Stimulated activated CD4-positive, alpha-beta T cell treated with anti-CD3 and anti-CD28 coated beads, TNF-alpha, amount 100 ng/mL, for 24 hours (primary cell): ENCODE data around the gene SHQ1.

Experiments used
- DNase-seq, 3 experiments: peaks; one replicate each; pipeline ENCODE4 v3.0.0-alpha.2; 2020; ENCODE audit warnings: low read depth in 3 of 3

The SHQ1 gene

DNA sequence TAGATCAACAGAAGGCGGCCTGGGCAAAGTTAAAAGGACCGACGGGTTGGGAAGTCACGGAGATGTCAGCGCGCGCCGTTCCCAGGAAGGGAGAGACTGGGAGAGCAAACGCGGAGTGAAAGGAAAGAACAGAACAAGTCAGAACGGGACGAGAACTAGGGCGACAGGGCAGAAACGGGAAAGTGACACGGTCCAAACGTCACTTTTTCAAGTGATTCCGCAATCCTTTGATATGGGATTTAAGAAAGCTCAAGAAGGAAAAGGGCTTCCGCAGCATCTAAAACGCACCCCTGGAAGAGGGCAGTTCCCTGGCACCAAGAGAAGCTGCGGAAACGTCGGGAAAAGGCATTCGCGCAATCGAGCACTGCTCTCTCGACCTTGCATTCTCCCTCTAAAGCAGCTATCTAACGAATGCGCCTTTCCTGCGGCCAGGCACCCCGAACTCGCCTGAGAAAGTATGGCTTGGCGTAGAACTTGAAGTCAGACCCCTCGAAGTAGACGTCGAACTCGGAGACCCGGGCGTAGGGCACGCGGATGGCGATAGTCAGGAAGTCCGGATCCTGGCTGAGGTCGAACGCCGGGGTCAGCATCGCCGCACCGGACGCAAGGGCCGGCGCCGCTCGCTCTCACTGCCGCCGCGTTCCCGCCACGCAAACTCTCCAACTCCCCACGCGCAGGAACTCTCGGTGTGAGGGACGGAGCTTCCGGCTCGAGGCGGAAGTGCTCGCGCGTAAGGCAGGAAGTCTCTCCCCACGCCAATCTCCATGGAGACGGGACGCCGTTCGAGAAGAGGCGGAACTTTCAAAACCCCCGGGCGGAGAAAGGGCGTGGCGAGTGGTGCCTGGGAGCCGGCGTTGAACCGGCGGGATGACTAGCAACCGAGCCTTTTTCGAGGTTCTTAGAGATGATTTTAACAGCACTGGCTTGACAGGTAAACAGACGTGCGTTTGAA lies at the start of gene SHQ1:
TSS of gene SHQ1 (minus strand) at position 695 of the 952 bp plus-strand sequence. CDS start at position 590, 105 bp downstream.
- peak; percentile 91 to 96 (median 95) for DNase-seq

DNA sequence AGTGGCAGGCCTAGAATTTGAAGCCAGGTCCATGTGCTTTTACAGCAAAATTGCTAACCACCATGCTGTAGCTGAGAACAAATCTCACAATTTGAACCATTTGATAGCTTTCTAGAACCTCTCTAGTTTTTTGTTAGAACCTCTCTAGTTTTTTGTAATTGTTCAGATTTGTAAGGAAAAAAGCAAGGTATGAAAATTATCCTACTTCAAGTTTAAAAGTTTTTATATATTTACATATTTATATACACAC lies 49.4 kb upstream of the SHQ1 start:
- no peak for DNase-seq

DNA sequence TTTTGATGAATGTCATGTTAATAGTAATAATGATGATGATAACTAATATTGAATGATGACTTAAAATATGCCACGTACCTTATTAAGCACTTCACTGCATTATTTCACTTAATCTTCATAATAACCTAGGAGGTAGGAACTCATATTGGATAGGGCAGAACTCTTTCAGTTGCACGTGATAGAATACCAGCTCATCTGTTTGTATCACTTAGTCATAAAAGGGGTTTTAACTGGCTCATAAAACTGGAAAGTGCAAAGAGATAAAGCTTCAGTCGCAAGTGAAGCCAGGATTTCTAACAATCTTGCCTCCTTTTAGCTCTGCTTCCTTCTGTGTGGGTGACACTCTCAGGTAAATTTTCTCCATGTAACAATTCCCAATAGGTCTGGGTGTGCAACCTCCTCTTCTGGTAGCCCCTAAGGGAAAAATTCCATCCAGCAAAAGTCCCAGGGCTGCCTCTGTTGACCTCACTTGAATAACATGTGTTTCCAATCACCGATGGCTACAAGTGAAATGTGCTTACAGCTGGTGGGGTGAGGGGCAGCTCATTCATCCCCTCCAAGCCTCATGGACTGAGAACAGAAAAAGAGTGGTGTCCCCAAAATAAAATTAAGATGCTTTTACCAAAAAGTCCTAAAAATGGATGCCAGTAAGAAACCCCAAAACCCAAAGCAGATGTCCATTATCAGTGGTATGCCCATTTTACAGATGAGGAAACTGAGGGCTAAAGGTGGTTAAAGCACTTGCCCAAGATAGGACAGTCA lies 48.9 kb upstream of the SHQ1 start:
- no peak for DNase-seq

DNA sequence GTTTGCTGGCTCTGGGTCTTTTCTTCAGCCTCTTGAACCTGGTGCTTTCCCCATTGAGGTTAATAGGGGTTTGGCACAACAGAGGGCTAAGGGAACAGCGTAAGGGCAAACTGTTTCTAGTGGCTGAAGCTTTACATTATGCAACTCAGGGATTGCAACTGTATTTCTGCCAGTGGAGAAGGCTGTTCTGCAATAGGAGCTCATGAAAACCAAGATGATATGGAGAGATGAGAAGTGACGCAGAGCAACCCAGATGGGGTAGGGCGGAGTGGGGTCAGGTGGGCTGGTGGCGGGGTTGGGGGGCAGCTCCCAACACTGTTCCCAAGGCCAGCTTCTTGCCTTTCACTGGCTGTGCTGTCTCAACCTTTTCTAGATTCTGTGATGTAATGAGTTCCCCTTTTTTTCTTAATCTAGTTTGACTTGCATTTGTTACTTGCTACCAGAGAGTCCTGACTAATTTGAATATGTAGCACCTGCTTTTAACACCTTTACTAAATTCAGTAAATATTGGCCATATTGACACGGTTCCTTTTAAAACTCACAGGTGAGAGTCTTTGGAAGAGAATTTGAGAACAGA lies 46.8 kb upstream of the SHQ1 start:
- DNase-seq, result no peak

DNA sequence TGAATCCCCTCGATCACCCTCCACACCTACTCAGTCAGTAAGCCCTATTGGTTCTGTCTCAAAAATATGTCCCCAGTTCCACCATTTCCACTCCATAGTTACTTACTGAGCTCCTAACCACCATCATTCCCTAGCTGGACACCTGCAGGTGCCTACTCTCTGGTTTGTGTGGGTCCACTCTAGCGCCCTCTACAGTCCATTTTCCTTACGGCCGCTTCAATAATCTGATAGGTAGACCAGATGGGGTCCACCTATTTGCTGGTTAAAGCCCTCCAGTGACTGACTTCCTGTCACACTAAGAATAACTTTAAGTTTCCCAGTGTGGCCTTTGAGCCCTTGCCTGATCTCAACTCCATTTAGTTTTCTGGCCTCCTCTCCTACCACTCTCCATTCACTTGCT lies 44.6 kb upstream of the SHQ1 start:
- DNase-seq, result no peak

DNA sequence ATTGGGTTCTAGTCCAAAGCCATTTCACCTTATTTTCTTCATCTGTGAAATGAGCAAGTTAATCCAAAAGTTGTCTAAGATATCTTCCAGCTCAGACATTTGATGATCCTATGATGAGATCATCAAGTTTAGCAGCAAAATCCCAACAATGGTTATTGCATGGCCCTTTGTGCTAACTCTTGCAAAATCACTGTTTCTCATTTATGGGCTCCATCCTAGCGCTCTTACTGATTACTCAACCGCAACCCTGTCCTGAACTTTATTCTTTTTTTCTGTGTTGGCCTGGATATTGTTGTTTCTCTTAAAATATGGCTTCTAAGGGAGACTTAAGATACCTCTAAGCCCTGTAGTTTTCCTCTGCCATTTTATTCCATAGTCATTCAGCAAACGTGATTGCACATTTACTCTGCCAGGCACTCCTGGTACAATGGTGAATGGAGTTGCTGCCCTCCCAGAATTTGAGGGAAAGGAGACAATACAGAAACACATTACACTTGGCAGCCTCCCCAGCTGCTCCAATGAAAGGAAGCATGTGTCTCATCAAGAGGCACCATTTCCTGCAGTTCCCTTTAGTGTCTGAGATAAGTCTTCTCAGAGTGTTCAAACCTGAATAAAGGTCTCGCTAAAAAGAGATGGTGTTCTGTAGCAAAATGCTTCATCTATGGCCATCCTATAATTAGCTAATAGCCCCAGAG lies 44.0 kb upstream of the SHQ1 start:
- no peak for DNase-seq

DNA sequence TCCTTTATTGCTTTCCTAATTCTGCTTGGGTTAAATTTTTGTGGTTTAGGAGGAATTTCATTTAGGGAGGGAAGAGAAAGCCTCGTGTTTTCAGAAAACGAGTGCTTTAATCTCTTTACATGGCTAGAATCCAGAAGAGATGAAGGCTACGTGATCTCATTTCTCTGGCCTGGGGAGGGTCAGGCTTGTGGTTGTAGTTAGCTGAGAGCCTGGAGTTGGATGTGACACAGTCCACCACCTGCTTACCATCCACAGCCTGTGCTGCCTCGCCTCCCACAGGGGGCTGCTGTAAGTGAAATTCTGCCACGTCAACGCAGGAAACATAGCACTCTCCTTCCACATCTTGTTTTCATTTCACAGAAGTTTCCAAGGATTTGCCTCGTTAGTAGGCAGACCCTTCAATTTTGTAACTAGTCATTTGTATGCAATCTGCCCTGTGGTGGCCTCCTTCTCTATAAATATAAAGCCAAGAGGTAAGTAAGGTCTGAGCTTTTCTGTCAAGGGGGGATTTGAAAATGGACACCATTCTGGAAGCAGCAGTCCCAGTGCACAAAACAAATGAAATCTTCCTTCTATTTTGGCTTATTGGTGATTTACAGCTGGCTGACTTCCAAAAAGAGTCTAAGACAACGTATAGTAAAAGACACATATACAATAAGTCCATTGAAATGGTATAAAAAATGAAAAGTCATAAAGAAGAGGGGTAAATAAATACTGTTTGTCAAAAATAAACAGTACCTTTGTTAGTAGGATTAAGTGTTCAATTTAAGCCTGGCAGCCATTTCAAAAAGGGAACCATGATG lies 43.0 kb upstream of the SHQ1 start:
- no peak for DNase-seq

DNA sequence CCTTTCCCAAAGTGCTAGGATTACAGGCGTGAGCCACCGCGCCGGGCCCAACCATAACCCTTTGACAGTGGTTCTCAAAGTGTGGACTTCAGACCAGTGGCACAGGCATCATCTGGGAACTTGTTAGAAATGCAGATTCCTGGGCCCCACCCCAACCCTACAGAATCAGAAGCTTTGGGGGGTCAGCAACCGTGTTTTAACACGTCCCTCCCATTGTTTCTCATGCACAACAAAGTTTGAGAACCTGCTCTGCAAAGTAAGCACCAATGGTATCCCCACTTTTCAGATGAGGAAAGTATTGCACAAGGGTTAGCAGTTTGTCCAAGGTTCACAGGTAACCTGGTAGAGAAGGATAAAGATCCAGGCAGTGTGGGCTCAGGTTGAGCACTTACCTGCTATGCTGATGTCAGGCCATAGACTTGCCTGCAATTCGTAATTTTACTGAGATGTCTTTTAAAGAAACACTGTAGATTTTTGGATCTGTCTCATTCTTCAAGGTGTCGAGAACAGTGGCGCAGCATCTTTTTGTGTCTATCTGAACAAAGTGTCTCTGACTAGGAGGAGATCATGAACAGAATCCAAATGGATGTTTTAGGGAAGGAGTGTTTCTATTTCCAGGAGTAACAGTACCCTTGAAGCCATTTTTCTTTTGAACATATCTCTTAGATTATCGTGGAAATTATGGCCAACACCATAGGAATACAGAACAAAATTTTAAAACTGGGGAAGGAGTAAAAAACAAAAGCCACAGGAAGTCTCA lies 42.1 kb upstream of the SHQ1 start:
- DNase-seq, result no peak

DNA sequence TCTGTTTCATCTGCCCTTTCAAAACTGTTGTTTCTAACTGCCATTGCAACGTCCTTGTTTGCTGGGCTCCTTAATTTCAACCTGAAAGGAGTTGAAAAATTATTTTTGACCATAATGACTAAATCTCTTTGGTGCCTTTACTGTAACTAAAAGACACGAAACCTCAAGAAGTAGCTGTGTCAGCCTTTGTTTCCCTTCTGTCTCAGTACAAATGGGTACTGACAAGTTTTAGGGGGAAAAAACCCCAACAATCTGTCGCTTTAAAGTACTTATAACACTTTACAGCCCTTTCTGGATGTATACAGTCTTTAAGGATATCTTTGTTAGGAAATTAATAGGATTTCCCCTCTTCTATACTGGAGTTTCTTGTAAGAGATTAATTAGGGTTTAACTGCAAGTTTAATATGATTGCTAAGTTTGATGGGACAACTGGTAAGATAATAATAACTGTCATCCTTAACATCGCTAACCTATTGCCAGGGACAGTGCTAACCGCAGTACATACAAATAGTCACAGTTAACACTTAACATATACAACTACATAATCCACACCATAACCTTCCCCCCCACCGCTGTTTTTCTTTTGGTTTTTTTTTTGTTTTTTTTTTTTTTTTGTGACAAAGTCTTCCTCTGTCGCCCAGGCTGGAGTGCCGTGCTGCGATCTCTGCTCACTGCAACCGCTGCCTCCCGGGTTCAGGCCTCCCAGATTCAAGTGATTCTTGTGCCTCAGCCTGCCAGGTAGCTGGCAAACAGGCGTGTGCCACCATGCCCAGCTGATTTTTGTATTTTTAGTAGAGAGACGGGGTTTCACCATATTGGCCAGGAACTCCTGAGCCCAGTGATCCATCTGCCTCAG lies 41.3 kb upstream of the SHQ1 start:
- DNase-seq, result no peak

DNA sequence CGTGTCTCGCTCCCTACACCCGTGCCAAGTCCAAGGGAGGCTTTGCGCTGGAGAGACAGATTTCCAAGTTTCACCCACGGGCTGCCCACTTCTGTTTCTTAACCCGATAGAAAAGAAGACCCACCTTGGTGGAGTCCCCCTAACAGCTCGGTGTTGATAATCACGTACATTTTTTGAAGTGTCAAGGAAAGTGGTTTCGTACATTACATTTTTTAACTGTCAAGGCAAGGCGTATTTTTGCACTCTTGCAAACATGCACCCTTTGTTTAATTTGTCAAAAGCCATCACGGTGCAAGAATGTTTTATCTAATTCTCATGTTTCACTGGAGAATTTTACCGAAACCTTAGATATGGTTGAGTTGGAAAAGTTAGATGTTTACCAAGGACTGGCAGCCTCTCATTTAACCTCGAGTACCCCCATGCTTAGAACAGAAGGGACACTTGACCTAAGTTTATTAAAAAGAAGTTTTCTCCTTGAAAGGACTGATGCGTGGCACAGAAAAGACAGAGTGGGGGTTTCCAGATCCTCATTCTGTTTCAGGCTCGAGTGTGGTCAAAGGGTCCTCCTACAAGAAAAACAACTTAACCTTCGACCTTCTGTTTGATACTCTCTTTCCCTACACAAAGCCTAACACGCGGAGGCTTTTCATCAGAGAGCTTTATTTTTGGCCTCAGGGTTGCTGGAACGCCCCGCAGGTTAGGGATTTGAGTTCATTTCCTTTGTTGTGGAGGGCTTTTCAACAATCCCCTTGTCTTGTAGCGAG lies 40.5 kb upstream of the SHQ1 start:
- DNase-seq, result no peak

DNA sequence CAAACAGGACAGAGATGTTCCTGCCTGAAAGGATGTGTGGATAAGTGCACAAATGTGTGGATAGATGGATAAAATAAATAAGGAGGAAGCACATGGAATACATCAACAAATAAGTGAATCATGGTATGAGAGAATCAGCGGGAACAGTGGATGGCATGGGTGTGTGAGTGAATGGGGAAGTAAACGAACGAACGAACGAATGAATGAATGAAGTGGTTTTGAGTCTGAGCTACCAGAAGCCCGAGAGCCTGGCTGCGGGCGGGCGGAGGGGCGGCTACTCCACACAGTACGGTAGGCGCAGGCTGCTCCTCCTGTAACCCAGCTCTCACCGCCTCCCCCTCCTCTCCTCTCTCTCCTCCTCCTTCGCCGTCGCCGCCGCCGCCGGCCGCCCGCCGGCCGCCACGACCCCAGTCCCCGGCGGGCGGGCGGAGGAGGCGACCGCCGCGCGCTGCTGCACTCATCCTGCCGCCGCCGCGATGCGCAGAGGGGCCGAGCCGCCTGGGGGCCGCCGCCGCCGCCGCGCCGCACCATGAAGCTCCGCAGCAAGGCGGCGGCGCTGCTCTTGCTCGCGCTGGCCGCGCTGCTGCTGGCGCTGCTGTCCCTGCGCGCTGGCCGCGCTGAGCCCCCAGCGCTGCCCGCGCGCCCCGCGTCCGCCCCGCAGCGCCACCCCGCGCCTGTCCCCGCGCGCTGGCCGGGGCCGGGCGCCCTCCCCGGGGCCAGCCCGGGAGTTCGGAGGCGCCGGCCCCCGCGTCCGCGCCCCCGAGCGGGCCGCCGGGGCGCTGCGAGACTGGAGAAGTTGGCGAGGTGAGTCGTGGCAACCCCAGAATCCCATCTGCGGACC lies 39.7 kb upstream of the SHQ1 start, which contains the start of gene GXYLT2:
TSS of gene GXYLT2 (plus strand) at position 342 of the 841 bp plus-strand sequence. CDS start at position 530, 188 bp downstream.
- DNase-seq, result peak in 1 of 3 experiments; percentile 31

DNA sequence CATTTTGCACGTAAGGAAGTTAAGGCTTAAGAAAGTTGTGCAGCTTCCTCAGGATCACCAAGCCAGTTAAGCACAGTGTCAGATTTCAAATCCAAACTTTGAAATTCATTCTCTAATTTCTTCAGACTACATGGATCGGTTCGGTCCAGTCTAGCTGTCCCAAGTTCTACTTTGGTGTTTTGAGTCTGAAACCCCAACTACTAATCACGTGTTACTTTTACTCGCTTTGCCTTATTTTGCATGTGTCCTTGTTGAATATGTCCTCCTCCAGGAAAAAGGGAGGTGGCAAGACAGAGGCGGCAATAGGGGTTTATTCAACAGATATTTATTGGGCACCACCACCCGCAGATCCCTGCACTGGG lies 39.1 kb upstream of the SHQ1 start:
- DNase-seq, result no peak

DNA sequence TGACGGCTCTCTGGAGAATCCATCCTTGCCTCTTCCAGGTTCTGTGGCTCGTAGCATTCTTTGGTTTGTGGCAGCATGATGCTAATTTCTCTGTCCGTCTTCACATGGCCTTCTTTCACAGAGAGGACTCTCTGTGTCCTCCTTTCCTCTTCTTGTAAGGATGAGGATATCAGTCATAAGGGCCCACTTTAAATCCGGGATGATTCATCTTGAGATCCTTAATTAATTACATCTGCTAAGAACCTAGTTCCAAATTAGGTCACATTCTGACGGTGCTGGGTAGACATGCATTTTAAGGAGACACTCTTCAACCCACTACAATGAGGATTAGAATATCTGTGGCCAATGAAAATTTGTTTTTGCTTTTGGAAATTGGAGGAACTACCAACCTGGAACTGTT lies 23.9 kb upstream of the SHQ1 start:
- no peak for DNase-seq

DNA sequence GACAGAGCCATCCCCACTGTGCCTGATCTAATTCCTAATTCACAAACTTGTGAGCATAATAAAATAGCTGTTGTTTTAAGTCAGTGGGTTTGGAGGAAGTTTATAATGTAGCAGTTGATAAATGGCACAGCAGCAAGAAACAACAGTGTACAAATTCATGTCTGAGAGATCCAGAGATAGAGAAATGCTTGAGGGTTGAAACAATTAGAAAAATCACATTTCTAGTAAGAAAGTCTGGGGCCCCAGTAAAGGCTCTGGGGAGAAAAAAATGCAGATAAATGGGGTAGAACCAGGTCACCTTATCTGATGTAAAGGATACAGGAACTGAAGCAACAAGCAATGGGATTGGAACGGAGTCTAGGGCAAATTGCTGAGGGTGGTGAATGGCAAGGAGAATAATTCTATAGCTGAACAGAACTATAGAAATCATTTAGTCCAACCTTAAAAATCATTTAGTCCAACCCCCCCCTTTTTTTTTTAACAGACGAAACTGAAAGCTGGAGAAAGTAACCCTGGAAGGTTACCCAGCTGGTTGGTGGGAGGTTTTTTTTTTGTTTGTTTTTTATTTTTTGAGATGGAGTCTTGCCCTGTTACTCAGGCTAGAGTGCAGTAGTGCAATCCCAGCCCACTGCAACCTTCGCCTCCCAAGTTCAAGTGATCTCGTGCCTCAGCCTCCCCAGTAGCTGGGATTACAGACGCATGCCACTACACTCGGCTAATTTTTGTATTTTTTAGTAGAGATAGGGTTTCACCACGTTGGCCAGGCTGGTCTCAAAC lies 14.3 kb upstream of the SHQ1 start:
- no peak for DNase-seq

DNA sequence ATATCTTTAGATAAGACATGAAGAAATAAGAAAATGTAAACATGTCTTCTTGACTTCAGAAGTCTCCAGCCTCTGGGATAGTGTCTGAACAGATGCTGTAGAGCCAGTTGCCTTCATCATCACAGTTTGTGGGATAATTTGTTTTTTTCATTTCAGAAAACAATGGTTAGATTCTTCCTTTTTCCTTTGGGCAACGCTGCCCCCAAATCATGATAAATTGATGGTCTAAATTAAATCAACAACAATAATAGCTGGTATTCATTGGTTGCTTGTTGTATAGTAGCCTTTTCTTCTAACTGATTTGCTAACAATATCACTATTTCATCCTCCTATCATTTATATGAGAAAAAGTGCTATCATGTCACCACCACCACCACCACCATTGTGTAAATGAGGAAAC lies 12.6 kb upstream of the SHQ1 start:
- DNase-seq, result no peak

DNA sequence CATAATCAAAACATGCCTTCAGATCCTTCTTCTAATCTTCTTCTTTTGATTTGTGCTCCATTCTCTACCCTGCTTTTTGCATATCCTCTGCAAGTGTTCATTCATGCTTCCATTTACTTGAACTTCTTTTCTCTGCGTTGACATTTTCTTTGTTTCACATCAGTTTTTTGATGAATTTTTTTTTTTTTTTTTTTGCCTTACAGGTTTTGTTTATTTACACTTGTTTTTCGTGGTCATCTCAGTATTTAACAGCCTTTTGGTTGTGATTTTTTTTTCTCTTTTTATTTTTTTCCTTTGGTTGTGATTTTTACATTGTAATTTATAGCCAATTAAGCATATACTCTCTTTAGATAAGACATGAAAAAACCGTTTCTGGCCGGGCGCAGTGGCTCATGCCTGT lies 11.8 kb upstream of the SHQ1 start:
- DNase-seq, result no peak

DNA sequence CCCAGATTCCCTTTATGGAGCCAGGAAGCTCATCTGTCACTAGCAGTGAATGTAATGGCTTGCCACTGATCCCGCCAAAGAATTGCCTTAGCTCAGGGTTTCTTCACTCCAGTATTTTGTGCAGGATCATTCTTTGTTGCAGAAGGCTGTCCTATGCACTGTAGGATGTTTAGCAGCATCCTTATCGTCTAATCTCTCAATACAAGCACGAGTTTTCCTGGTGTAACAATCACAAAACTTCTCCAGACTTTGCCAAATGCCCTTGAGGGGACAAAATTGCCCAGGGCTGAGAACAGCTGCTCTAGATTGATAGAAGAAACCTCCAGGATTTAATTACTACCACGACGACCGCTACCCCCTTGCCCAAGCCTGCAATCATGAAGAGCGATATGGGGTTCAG lies 6.8 kb upstream of the SHQ1 start:
- DNase-seq, result no peak
